Activated CD8-positive, alpha-beta memory T cell treated with anti-CD3 and anti-CD28 coated beads, Interleukin-2, amount 50 U/mL, for 4 hours (primary cell): ENCODE data around the gene MANEA.
A peak's percentile ranks its signal among the peaks of the same experiment; 100 is the strongest.
"Not testable (repeated sequence)": the region's sequence is repeated elsewhere in the genome, so short reads cannot be mapped to it uniquely, and the experiment has no call there.

Experiments
- DNase-seq: peaks from one replicate; pipeline ENCODE4 v3.0.0-alpha.2; 2020

Gene MANEA, protein sequence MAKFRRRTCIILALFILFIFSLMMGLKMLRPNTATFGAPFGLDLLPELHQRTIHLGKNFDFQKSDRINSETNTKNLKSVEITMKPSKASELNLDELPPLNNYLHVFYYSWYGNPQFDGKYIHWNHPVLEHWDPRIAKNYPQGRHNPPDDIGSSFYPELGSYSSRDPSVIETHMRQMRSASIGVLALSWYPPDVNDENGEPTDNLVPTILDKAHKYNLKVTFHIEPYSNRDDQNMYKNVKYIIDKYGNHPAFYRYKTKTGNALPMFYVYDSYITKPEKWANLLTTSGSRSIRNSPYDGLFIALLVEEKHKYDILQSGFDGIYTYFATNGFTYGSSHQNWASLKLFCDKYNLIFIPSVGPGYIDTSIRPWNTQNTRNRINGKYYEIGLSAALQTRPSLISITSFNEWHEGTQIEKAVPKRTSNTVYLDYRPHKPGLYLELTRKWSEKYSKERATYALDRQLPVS

DNA sequence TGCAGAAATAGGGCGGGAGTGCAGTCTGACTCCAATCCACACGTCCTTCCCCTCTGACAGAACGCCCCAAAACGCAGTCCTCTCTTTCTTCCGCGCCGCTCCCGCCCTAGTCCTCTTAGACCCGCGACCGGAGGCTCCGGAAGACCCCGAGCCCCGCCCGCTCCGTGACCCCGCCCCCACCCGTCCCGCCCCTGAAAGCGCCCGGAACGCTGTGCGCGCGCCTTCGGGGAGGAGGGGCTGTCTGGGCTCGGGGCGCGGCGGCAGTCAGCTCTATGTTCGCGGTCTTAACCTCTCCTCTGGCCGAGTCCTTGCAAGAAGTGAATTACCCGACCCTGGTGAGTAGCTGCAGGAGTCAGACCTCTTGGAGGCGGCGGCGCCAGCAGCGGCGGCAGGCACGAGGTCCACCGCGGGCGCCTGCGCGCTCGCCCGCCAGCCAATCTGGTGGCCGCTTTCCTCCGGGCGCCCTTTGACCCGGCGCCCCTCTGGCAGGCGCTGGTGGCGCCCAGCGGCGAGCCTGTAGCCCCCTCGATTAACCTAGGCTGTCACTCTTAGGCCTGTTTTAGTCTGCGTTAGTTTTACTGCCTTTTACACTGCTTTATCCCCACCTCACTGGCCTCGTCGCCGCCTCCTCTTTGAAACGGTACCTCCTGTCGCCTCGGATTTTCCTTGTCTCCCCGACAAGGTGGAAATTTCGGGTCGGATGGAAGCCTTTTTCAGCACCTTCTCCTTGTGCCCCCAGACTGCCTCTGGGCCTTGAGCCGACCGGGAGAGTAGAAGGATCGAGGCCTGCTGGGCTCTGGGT is at the start of gene MANEA:
MANEA (plus strand) TSS at position 232 of the 802 bp plus-strand sequence. CDS start 8,905 bp downstream, outside the sequence.
- DNase-seq = peak; percentile 74

DNA sequence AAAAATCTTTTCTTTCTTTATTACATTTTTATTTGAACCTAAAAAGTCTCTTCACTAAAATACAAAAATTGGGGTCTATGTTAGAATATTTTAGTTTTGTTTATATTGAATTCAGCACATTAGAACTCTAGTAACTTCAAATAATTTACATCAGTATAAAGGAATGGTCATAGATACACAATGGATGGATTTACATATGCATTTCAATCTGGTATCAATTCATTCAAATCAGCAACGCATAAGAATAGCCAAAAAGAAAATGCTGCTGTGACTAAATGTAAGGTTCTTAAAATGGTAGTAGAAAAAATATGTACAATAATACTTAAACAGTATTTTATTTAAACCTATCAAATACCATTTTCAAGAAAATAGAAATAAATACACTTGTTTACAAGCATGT is 47.6 kb upstream of the MANEA start:
- DNase-seq = no peak

DNA sequence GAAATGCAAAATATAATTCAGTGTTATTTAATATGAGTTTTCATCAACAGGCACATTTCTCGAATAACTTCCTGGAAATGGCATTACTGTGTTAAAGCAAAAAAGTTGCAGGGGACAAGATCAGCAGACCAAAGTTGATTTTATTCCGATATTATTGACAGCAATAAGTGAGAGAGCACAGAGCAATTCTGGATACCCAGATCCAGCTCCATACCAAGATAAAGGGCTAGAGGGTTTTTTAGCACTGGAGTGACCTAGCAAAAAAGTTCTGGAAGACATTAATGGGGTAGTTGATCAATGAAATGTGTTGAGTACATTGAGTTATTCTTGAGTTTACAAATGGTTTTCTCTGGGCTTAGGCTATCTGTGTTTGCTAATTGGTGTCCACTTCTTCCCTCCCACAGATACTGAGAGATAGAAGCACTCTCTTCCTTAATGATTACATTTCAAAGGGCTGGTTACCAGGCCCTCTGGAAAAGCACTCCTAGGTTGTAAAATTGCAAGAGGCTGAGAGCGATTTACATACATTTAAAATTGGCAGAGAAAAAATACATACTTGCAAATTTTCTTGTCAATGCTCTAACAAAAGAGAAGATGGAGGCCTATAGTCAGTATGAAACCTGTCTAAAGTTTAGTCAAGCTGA is 47.0 kb upstream of the MANEA start:
- no peak for DNase-seq

DNA sequence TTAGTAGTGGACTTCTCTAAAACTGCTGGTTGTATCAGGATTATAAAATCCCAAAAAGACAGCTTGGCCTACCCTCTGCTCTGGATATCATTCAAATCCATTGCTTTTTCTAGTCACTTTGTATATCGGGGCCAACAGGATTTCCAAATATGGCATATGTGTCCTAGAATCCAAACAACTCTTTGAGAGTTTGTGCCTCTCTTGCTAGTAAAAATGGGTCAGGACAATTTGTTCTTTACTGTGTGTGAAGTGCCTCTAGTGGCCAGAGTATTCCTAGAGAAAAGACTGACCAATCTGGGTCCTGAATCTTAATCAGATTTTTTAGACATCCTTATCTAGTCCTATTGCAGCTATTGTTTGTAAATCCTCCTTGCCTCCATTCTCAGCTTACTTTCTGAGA is 33.5 kb upstream of the MANEA start:
- no peak for DNase-seq

DNA sequence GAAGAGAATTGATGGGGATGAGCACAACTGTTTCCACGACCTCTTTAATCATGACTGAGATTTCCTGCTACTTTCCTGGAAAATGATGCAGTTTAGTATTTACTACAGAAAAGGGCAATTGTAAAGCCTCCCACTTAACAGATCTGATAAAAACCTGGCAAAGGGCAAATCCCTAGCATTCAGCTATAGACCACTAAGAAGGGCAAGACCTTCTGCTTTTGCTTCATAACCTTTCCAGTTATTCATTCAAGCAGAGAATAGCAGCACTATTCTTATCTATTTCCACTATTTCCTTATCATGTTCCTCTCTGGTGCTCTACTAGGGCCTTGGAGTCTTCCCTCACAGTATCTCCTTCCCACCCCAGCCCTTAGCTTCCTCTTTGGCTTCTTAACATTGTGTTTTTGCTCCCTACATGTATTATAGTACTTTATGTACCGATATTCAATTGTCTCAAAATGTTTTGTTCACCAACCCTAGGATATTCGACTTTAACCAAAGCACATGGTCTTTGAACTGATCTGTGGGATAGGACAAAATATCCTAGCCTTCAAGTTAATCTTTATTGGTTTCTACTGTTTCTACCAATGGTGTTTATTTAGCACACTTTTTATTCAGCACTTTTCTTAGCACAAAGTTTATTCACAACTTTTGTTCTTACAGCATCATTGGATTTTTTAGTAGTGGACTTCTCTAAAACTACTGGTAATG is 32.7 kb upstream of the MANEA start:
- DNase-seq = no peak

DNA sequence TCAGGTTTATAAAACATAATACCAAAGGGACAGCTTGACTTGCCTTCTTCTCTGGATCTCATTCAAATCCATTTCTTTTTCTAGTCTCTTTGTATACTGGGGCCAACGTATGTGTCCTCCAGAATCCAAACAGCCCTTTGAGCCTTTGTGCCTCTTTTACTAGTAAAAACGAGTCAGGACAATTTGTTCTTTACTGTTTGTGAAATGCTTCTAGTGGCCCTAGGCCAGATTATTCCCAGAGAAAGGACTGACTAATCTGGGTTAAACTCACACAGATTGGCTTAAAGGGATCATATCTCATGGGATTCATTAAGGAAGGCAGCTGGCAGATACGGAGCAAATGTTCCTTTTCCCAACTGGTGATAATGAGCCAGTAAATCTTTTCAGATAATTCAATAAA is 32.1 kb upstream of the MANEA start:
- no peak for DNase-seq

DNA sequence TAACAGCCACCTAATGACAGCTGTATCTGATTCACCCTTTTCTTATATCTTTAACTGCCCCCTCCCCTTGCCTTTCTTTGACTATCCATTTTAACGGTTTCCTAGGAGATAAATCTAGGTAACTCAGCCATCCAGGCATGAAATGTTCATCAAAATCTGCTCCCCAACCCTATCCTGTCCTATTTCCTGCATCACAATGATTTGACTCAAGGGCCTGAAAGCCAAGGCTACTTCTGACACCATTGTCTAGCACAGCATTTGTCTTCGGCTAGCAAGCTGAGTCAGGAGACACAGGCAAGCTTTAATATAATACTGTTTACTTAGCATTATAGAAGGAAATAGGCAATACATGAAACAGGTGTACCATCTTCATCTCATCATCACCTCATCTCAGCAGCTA is 31.6 kb upstream of the MANEA start:
- DNase-seq = no peak

DNA sequence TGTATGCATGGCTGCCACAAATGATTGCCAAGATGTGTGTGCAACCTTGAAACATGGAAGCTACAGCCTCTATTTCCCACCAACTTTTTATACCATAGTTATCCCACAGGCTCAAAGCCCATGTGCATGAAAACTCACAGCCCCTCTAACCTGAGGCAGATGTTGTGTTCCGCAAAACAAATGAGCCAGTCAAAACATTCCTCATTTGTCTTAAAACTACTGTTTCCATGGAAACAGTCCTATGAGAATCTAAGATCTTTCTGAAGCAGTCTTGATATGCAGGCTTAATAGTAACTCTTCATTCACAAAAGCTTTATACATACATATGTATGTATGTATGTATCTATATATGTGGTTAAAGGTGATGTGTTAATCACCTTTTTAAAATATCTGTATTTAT is 31.2 kb upstream of the MANEA start:
- DNase-seq = no peak

DNA sequence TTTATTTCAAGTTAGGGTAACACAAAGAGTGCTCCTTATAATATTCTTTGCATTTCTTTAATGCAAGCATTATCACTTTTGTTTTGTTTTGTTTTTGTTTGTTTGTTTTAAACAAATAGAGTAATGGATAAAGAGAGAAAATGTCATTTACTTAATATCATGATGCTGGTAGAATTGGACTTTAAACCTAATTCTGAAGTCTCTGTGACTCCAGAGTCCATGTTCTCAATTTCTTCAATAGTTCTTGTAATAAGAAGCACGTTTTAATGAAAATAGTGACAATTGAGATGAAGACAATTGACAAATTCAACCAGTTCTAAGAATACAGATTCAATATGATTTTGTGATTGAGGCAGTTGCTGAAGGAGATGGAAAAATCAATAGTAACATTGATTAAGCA is 30.3 kb upstream of the MANEA start:
- no peak for DNase-seq

DNA sequence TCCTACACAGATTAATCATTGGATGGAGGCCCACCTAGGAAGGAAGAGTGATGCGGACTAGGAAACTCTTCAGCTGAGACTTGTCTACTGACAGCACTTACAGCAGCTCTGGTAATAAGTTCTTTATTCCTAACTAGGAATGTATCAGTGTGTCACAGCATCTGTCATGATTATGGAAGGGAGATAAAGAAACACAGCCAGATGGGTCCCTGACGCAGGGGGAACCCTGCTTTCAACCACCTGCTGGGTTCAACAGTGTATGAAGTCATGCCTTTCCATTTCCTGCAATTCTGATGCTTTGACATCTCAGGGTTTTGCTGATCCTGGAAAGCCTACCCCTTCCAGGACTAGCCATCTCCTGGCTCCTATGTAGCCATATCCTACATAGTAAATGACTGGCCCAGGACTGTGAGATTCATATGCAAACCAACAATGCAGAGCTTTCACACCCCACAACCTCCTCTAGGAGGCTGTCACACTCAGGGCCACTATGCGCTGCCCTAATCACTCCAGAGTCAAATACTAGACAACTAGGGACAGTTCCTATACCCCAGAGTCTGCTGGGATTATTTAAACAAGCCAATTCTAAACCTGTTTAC is 29.0 kb upstream of the MANEA start:
- no peak for DNase-seq

DNA sequence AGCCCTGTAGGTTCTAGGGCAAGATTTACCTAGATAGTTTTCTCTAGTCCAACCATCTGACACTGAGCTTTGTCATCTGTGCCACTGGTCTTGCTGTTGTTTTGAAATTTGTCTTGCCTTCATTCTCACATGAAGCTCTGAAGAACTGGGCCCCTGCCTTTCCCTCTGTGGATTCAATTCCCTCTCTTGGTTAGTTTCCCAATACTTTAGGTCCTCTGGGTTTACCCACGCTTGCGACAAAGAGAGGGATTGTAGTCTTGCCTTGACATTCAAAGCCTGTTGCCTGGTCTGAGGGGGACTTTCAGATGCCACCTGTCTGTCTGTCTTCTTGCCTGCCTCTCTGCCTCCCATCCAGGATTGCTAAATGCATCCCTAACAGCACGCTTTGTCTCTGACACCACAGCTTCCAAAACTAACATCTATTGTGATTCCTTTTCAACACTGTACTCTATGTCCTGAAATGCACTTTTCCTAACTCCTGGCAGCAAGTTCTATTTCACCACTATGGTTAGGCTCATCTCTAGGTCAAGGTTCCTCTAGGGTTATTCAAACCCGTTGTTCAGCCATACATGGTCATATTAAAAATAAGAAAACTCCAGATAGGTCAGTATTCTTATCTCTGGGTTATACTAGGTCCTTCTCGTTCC is 25.5 kb upstream of the MANEA start:
- no peak for DNase-seq

DNA sequence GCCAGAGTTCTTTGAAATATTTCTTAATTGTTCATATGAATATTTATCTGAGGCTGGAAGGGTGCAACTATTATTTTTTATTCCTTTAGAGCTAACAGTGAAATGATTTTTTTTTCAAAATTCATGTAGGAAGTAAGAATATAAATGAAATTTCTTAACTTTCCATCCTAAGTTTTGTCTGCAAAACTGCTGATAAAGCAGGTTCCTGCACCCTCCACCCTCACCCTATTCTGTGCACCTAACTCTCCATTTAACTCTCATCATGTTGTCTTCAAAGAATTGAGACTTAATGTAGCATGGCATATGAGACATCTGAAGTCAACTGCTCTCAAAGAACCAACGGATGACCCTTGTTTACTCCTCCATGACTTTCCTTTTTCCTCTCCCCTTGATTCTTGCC is 23.5 kb upstream of the MANEA start:
- DNase-seq = no peak

DNA sequence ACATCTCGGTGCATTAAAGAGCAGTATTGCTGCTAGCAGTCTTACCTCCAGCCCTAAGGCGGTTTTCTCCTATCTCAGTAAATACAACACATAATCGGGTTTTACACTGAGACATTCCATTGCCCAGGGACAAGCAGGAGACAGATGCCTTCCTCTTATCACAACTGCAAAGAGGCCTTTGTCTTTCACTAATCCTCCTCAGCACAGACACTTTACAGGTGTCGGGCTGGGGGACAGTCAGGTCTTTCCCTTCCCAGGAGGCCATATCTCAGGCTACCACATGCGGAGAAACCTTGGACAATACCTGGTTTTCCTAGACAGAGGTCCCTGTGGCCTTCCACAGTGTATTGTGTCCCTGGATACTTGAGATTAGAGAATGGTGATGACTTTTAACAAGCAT is 16.4 kb upstream of the MANEA start:
- DNase-seq = not testable (repeated sequence)

DNA sequence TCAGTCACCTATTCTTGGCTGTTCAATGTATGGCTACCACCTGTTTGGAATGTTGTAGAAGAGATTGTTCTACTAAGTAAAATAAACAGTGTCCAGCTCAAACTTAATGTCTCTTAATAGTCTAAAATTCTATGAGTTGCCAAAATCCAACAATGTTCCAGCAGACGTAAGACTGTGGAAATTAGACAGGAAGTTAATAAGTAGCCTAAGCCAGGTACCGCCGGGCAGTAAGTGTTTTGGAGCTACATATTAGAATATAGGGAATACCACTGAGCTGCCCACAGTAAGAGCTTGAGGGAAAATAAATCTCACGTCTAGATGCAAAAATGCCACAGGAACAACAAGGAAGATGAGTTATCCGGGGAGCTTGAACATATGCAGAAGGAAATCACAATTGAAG is 7.8 kb upstream of the MANEA start:
- no peak for DNase-seq

DNA sequence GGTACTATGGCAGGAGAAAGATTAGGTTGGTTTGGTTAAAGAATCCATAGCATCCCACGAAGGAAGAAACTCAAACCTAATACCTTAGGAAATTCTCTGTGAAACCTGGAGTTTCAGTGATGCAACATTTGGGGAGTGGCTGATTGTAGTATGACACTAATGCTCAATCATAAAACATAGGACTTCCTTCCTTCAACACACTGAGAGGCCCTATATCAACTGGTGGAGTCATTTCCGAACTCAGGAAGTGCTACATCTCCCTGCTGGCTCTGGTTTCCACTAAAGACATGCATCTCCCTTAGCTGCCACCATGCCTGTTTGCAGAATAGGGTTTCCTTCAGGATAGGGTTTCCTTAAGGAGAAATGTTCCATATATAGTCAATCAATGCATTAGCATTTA is 5.2 kb upstream of the MANEA start:
- no peak for DNase-seq

DNA sequence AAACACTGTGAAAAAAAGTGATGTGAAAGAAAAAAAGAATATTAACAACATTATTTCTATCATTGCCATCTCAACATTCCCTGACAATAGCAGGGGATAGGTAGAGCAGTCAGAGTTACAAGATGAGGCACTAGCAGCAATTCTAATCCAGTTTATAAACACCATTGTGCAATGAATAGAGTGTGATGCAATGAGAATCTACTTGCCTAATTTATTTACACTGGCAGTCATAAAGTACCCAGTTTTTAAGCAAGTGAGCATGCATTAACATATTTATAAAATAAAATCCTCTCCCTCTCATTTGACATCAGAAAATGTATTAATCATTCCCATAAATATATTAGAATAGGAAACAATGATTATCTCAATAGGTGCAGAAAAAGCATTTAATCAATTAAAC is 2.5 kb upstream of the MANEA start:
- DNase-seq = no peak

DNA sequence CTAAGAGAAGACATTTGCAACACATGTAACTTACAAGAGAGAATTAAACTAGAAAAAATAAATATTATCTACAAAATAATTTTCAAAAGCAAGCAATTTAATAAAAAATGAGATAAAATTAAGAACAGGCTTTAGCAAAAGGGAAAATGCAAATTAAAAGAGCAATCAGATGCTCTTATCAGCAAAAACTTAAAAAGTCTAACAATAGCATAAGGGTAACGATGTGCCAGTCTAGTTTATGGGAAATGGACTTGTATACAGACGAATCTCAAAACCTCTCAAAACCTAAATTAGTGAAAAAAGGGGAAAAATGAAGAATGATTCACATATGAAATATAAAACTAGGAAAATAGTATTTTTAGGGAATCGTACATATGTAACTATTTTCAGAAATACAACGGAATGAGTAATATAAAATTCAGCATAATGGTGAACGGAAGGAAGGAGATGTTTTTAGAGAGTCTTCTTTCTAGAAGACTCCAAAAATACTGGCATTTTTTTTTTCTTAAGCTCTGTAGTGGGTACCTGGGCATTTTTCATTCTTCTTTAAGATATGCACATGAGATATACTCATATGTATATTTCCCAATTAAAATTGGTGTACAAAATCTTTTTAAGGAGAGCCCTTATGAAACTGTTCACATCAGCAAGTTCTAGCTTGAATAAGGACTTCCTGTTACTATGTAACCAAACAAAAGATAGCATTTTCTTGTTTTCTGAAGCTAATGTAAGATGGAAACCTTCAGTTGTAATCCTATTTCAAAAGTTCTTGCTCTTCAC is 927 bp upstream of the MANEA start:
- no peak for DNase-seq

DNA sequence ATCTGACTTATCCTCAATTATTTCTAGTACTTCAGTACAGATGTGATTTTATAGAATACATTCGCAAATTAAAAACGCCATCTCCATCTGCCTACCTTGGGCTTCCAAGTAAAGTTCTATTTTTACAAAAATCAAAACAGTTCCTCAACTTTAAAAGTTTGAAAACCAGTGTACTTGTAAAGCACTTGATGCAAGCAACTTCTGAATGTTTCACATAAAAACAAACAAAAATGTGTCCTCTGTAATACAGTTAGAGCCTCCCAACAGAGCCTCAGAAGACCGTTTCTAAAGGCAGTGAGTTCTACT is 384 bp upstream of the MANEA start:
- DNase-seq = no peak

DNA sequence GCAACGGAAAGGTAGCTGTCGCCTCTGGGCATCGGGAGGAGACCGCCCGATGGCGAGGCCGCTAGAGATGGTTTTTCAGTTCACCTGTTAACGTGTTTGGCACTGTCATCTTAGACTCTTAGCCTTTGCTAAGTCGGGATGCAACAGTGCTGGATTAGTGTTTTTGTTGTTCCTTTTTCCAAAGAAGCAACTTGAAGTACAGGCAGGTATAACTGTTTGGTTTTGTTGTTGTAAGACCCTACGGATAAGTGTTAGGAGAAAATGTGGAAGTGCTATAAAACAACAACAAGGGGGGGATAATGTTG is 723 bp downstream of the MANEA start:
- DNase-seq = no peak

DNA sequence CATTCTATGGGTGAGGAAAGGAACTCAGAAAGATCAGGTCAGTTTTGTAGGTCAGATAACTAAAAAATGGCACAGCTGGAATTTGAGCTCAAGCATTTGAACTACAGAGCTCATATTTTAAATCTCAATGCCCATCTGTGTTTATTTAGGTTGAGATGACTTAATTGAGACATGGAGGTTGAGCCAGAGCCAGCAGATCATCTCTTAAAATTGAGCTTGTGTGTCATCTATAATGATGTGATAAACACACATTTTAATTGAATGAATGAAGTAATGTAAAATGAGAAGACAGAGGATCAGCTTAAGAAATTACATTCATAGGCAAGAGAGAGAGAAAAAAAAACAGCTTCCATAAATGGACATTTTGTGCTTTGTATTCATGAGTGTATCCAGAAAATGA is 3.7 kb downstream of the MANEA start:
- no peak for DNase-seq

DNA sequence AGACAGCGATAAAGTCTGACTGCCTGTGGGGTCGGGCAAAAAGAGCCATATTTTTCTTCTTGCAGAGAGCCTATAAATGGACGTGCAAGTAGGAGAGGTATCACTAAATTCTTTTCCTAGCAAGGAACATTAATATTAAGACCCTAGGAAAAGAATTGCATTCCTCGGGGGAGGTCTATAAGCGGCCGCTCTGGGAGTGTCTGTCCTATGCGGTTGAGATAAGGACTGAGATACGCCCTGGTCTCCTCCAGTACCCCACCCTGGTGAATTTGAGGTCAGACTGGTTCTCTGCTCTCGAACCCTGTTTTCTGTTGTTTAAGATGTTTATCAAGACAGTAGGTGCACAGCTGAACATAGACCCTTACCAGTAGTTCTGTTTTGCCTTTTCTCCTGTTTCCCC is 6.9 kb downstream of the MANEA start:
- not testable (repeated sequence) for DNase-seq

DNA sequence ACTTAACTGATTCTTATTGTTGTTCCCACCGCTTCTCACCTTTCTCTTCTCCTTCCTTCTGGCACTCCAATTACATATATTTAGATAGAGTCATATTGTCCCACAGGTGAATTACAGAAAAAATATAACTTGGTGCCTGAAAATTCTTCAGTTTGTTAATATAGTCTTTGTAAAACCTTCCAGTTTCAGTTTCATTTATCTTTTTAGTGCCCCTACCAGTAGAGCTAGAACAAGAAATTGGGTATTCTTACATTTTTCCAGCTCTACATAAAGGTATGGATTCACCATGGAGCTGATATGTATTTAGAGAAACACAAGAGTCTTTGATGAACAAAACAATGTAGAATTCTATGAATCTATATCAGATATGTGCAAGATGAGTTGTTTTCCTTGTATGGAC is 10.7 kb downstream of the MANEA start:
- DNase-seq = no peak
